Astrocyte of the cerebellum (primary cell): ENCODE data around the gene SH3GL1.

Experiments used
- DNase-seq: peaks from one replicate; pipeline ENCODE4 v3.0.0-alpha.2; 2011; ENCODE audit warnings: low read depth
- H3K4me3 ChIP-seq: 2 replicates; pipeline ENCODE4 v1.5.1; 2011; ENCODE audit warnings: mild to moderate bottlenecking, low read depth, low read length, moderate library complexity
- in situ Hi-C: cut with HindIII; loops from 2 replicates; pipeline ENCODE4 v1.10.0; 2017; ENCODE audit warnings: low sequenced_read_pairs
- TF ChIP-seq, protein P1 (sequence below): IDR thresholded peaks from 2 replicates; pipeline ENCODE4 v1.5.1; 2012; ENCODE audit warnings: low read length, low read depth, moderate library complexity, mild to moderate bottlenecking; ENCODE audit errors: missing control alignments

SH3GL1 gene

DNA sequence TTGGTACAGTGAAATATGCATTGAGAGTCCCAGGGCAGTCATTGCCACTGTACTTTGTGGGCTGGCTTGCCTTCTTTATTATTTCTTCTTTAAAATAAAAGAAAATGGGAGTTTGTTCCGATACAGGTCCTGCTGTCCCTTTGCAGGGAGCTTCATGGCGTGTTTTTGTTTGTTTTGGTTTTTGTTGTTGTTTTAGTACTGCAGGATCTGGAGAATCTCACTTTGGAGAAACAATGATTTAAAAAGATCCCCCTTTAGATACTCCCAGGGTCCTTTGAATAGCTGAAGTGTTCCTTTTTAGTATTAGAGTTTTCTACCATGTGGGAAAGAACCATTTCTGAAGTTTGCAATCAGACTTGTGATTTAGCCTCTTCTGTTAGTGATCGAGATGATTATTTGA lies 13.2 kb upstream of the SH3GL1 start:
- no peak for DNase-seq
- in situ Hi-C loops = no loop called here
- TF ChIP-seq, protein P1, sequence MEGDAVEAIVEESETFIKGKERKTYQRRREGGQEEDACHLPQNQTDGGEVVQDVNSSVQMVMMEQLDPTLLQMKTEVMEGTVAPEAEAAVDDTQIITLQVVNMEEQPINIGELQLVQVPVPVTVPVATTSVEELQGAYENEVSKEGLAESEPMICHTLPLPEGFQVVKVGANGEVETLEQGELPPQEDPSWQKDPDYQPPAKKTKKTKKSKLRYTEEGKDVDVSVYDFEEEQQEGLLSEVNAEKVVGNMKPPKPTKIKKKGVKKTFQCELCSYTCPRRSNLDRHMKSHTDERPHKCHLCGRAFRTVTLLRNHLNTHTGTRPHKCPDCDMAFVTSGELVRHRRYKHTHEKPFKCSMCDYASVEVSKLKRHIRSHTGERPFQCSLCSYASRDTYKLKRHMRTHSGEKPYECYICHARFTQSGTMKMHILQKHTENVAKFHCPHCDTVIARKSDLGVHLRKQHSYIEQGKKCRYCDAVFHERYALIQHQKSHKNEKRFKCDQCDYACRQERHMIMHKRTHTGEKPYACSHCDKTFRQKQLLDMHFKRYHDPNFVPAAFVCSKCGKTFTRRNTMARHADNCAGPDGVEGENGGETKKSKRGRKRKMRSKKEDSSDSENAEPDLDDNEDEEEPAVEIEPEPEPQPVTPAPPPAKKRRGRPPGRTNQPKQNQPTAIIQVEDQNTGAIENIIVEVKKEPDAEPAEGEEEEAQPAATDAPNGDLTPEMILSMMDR = no peak
- H3K4me3 ChIP-seq = no peak overlapping the region

DNA sequence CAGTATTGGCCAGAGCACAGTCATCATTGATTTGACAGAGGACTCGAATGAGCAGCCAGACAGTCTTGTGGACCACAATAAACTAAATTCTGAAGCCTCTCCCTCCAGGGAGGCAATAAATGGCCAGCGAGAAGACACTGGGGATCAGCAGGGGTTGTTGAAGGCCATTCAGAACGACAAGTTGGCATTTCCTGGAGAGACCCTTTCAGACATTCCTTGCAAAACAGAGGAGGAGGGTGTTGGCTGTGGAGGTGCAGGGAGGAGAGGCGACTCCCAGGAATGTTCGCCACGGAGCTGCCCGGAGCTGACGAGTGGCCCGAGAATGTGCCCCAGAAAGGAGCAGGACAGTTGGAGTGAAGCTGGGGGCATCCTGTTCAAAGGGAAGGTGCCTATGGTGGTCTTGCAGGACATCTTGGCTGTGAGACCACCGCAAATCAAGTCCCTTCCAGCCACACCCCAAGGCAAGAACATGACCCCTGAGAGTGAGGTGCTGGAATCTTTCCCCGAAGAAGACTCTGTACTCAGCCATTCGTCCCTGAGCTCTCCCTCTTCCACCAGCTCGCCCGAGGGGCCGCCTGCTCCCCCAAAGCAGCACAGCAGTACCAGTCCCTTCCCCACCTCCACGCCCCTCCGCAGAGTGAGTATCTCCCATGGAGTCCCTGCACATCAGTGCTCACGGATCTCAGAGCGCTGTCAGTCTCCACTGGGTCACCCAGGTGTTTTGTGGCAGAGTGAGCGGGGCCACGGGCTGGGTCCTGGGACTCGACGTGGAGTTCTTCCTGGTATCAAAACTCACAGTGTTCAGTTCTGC lies 9.0 kb upstream of the SH3GL1 start:
- TF ChIP-seq, protein P1 = no peak

DNA sequence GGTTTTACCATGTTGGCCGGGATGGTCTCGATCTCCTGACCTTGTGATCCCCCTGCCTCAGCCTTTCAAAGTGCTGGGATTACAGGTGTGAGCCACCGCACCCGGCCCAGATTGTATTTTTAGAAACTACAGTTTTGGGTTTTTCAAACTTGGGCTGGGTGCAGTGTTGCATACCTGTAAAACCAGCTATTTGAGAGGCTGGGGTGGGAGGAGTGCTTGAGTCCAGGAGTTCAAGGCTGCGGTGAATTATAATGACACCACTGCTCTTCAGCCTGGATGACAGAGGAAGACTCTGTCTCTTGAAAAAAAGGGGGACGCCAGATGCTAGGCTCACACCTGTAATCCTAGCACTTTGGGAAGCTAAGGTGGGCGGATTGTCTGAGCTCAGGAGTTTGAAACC lies 6.3 kb upstream of the SH3GL1 start:
- TF ChIP-seq, protein P1 = no peak
- DNase-seq = no peak
- in situ Hi-C loops = no loop called here
- H3K4me3 ChIP-seq = no peak overlapping the region

More for the DNA sequence above, 9.0 kb upstream of the SH3GL1 start:
- in situ Hi-C loops = no loop called here
- H3K4me3 ChIP-seq = no peak overlapping the region
- DNase-seq = no peak

DNA sequence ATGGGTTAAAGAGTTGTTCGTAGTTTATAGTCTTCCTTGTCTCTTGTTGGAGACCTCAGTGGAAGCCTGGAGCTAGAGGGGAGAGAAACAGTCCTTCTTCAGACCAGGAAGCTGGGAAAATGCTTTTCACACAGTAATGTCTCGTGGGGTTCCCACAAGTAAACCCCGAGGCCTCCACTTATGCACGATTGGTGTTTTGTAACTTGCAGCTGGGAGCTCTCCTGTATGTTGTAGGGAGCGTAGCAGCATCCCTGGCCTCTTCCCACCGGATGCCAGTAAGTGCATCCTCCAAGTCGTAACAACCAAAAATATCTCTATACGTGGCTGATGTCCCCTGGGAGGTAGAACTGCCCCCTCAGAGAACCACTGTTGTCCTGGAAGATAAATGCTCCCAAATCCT lies 5.6 kb upstream of the SH3GL1 start:
- no peak overlapping the region for H3K4me3 ChIP-seq
- TF ChIP-seq, protein P1 = no peak
- in situ Hi-C loops = no loop called here
- DNase-seq = no peak

DNA sequence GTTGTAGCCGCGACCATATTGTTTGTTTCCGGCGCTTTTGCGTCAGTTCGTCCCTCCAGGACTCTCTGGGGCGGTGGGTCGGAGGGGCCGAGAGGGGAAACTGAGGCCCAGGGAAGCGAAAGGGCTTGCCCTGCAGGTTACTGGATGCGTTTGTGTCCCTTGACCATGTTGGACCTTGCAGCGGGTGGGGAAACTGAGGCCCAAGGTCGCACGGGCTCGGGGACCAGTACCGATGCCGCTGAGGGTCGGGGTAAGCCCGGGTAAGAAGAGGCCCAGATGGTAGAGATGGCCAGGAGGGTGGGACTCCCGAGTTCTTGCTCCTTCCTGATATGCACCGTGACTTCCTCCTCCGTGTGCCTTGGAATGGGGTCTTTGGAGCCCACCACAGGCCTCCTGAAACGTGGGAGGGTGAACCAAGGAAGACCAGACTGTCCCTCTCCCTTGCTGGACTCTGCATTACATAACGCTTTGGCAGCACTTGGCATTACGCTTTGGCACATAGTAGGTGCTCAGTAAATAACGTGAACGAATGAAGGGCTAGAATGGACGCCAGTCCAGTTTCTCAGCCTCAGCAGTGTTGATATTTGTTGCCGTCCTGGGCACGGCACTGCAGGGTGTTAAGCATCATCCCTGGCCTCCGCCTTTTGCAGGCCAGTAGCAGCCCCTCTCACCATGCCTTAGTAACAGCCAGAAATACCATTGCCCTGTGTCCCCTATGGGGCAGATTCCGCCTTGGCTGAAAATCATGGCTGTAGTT lies 2.8 kb upstream of the SH3GL1 start:
- in situ Hi-C loops = no loop called here
- DNase-seq = no peak
- peak overlapping the region; percentile 84 for H3K4me3 ChIP-seq
- TF ChIP-seq, protein P1 = no peak

DNA sequence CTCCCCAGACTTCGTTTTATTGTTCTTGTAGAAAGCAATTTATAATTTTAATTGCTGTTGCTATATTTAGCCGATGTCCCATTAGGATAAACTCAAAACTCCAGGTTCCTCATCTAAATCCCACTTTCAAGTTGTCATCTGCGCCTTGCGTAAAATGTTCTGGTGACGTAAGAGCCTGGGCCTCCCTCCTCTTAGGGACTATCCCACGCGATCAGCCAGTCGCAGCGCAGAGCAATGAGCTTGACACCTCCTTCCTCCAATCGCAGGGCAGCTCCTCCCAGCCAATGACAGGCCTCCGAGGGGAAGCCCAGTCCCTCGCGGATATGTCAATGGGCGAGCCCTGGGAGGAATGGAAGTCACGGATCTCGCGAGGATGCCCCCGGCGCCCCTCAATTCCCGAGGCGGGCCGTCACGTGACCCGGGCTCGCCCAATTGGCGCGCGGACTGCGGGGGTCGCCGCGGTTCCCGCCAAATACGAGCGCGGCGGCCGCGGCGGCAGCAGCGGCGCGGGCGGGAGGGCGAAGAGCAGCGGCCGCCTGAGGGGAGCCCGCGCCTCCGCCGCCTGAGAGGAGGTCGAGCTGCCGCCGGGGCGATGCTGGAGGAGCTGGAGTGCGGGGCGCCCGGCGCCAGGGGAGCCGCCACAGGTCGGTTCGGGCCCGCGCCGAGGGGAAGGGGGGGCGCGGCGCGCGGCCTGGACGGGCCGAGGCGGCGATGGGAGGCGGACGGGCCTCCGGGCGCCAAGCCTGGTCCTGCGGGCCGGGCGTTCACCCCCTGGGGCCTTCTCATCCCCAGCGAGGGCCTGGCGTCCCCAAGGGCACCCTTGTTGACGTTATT lies 2.0 kb upstream of the SH3GL1 start, which contains the start of gene CHAF1A:
TSS of gene CHAF1A (plus strand) at position 470 of the 834 bp plus-strand sequence. CDS start at position 593, 123 bp downstream.
- H3K4me3 ChIP-seq = peak within 1 kb of the TSS; percentile 84
- TF ChIP-seq, protein P1 = no peak
- in situ Hi-C loops = no loop called here
- DNase-seq = peak; percentile 100
